HG02870 (cell line): ENCODE data around the gene DMRTB1.
A peak's percentile ranks its signal among the peaks of the same experiment; 100 is the strongest.

ENCODE experiments used
- ATAC-seq: cut with Tn5 transposase; IDR thresholded peaks from one replicate; pipeline ENCODE4 v1.9.1; 2021; ENCODE audit warnings: mild to moderate bottlenecking, moderate library complexity; ENCODE audit not compliant: unreplicated experiment

The DMRTB1 gene

DNA sequence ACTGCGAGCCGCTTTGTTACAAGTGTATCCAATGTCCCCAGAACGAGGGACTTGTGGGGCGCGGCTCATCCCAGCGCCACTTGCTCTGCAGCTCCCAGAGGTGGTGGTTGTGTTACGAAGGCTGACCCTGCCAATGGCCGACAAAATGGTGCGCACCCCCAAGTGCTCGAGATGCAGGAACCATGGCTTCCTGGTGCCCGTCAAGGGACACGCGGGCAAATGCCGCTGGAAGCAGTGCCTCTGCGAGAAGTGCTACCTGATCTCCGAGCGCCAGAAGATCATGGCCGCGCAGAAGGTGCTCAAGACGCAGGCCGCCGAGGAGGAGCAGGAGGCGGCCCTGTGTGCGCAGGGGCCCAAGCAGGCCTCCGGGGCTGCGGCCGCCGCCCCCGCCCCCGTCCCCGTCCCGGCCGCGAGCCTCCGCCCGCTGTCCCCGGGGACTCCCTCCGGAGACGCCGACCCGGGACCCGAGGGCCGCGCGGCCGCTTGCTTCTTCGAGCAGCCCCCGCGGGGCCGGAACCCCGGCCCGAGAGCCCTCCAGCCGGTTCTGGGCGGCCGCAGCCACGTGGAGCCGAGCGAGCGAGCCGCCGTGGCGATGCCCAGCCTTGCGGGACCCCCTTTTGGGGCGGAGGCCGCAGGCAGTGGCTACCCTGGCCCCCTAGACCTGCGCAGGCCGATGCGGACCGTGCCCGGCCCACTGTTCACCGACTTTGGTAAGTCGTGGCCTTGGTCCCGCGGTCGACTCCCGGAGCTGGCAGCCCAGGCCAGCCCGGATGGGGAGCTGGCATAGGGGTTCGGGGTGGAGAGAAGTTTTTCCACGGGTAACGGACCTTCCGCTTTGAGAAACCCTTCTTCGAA is at the start of gene DMRTB1:
TSS of gene DMRTB1 (plus strand) at position 79 of the 855 bp plus-strand sequence. CDS start at position 134, 55 bp downstream.
- ATAC-seq, result no peak

DNA sequence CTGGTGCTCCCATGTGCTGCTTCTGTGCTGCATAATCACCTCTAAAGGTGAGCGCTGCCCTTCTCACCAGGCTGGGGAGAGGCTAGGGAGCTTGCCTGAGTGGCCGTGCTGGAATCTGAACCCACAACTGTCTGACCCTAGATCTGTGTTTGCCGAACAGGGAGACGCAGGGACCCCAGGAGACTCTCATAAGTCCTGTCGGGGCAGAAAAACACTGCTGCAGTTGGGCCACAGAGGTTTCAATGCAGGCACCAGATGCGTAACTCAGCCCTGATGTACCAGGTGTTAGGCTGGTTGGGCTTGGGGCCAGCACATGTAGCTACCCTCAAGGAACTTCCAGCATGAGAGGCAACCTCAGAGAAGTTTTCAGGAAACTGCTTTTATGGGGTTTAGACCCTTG is 49.5 kb upstream of the DMRTB1 start:
- ATAC-seq, result no peak

DNA sequence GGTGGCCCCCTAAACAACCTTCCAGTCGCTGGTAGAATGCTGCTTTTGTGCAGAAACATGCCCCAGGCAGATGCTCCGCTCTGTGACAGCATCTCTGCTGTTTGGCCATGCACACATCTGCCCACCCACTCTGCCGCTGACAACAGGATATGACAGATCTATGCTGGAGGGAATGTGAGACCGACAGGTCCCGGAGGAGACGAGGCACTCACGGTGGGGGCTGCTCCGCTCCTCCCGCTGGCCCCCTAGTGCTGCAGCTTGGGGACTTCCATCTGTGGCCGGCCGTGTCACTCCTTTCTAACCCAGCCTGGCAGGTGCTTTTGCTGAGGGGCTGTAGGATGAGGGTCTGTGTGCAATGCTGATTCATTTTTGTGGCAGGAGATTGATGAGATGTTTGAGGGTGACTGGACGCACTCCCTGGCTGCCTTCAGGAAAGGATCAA is 49.1 kb upstream of the DMRTB1 start:
- no peak for ATAC-seq

DNA sequence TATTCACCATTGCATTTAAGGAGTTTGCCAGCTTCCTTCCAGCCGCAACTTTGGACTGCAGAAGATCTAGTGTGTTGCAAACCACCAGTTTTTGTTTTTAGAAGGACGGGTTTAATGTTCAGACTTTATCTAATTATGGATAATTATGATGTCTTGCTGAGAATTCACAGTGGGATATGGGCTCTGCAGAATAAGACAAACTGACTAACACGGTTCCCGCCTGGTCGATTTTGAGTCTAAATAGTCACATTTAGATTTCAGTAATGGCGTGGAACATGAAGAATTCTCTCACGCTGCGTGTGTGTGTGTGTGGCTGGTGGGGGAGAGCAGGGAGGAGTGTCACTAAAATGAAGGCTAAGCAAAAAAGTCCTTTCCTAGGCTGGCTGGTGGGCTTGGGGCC is 48.5 kb upstream of the DMRTB1 start:
- no peak for ATAC-seq

DNA sequence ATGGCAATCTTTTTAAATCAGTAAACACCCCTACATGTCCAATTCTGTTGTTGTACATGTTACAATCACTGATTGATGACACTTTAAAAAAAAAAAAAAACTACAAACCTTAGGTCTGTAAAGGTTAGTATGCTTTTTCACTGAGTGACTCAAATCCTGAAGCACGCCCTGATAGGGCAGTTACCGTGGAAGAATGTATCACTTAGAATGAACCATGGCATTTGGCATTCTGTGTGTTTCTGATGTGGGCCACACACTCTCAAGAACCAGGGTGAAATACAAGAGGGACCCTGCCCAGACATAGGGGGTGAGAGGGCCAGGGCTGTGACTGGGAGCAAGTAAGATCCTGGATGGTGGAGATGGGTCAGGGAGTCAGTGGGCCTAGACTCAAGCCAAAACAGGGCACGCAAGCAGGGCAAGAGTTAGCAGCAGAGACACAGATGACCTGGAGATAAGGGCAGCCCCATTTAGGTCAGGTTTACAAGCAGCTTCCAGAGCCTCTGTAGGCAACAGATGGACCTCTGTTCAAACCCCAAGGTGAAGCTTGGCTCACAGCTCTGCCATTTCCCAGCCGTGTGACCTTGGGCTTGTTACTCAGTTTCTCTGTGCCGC is 47.6 kb upstream of the DMRTB1 start:
- no peak for ATAC-seq

DNA sequence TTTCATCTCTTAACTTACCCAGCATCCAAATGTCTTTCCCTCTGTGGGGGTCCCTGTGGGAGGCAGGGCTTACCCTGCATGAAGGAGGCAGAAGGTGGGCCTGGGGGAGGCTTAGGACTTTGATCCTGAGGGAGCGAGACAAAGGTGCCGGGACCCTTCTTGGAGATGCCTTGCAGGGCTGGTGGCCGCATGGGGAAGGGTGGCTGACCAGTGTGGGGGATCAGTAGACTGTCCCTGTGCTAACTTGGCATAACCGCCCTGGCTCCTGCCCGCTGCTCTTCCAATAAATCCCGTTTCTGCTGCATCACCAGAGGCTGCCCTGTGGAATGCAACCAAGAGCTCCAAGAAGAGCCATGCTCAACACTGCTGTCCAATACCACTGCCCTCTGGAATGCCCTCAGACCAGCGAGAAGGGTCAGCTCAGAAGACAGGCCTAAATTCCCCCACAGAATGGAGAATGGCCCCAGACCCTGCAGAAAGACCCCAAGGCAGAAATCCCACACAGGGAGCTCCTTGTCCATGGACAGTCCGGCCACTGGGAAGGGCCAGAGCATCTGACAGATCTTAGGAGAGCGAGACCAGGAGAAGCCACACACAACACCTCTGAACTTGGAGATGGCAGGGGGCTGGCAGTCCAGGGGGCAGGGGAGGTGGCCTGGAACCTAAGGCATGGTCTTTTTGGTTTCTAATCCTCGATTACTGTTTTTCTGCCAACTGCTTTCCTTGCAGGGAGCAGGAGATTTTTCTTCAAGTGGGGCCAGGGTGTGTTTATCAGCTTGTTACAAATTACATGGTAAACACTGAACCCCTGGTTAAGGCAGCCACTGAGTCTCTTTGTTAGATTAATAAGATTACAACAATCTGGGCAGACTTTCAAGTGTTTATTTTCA is 46.7 kb upstream of the DMRTB1 start:
- no peak for ATAC-seq

DNA sequence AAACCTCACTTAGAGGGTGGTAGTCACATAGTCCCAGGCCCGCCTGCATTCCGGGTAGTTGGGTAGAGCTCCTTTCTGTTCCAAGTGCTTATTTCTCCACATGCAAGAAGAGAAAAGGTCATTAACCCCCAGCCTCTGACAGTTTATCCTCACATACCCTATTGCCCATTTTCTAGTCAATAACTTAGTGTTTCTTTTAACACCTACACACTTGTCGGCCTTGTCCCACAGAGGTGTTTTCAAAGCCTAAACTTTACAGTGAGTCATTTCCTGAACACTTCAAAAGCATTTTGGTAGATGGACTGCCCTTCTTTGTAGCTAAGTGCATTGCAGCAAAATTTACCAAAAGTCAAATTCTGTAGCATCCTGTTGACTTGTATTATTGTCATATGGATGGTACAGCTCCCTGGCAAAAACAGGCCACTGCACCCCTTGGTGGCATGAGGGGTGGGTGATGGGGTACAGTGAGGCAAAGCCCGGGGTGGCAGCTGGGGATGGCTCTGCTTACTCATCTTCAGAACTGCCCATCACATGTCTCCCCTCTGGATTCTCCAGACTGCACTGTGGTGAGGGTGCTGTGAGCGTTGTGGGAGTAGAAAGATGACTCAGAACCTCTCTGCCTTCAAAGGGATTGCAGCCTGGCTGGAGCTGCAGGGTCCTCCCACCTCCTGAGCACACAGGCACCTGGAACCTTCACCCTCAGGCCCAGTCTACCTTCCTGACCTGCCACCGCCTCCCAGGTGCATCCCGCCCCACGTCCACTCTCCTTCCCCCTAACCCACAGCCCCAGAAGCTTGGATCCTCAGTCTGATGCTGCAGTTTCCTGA is 45.8 kb upstream of the DMRTB1 start:
- ATAC-seq, result peak; percentile 62

DNA sequence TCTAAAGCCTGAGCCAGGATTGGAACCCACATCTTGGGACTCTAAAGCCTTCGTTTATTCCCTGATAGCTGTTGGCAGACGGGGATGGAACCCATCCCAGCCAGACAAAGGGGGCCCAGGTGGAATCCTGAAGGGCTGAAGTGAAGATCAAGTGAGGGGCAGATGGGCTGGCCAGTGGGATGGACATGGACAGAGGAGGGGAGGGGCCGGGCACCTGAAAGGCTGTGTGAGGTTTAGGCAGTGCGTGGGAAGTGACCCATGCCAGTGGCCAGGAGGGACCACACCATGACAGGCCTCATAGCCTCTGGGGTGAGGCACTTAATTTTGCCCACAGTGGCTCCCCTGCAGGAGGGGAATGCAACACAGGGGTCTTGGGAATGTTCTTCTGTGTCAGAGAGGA is 44.6 kb upstream of the DMRTB1 start:
- ATAC-seq, result no peak

DNA sequence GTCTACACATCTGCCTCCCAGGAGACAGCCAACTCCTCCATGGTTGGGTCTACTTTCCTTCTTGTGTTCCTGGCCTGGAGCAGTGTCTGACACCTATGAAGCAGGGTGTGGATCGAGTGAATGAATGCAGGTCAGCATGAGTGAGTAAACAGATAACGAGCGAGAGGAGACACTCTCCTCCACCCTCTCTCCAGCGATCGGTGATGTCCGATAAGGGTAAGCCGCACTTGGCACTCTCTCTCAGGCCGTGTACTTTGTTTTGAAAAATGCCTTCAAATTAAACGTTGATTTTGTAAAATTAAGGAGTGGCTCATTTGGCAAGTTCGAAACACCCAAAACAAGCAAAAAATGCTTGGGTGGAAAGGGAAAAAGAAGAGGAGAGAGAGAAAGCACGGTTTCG is 43.8 kb upstream of the DMRTB1 start:
- ATAC-seq, result no peak

DNA sequence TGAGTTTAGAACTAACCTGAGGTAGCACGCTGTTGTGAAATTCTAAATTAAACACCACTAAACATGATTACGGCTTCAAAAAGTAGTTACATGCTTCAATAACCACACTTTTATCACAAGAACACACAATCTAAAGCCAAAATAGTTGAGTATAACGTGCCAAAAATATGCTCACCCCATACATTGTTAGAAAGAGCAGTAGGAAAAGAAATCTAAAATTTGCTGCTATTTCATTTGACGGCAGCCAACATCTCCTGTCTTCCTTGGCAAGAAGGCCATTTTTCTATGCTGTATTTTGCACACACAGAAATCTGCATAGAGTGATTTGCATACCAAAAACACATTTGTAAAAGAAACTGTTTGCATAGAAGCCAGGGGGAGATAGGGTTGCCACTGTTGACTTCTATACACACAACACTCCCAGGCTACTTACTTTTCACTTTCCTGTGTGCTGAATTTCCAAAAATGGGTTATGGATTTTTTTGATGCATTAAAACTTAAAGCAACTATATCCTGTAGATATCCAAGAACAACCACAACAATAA is 42.9 kb upstream of the DMRTB1 start:
- no peak for ATAC-seq

DNA sequence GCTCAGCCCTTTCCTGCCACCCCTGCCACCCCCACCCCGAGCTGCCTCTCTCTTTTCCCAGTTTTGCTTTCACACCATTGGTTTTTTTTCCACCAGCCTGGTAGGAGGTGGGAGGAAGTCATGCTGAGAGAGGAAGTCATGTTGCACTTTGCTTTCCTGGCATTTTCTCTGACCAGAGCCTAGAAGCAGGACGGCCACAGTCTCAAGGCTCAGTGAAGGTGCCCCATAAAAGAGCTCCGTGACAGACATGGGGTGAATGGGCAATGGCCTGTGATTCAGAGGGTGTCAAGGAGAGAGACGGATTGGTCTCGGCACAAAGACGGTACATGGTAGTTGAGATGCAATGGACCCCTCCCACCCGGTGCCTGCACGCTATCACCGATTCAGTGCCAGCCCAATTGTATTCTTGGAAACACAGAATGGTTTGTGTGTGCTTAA is 42.1 kb upstream of the DMRTB1 start:
- ATAC-seq, result no peak

DNA sequence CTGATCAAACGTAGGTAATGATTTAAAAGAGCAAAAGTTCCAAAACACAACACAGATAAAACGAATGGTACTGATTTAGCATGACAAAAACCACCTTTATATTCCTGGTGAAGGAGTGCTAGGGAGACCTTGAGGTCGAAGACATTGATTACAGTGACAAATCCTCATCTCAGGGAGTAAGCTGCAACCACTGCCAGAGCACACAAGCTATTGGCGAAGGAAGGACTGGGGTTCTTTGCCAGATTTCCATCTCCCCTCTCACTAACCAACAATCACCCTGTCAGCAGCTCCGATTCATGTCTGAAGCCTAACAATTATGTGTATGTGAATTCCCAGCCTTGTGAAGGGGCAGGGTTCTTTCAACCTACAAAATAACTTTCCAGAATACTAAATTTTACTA is 40.2 kb upstream of the DMRTB1 start:
- ATAC-seq, result no peak

DNA sequence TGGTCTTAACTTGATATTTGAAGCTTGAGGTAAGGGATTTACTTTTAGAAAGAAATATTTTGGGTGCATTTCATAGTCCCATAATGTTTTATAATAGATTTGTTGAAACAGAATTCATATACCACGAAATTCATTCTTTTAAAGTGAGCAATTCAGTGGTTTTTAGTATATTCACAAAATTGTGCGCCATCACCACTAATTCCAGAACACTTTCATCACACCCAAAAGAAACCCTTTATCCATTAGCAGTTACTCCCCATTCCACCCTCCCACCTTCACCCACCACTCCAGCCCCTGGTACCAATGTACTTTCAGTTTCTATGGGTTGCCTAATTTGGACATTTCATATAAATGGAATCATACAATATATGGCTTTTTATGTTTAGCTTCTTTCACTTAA is 38.9 kb upstream of the DMRTB1 start:
- ATAC-seq, result no peak

DNA sequence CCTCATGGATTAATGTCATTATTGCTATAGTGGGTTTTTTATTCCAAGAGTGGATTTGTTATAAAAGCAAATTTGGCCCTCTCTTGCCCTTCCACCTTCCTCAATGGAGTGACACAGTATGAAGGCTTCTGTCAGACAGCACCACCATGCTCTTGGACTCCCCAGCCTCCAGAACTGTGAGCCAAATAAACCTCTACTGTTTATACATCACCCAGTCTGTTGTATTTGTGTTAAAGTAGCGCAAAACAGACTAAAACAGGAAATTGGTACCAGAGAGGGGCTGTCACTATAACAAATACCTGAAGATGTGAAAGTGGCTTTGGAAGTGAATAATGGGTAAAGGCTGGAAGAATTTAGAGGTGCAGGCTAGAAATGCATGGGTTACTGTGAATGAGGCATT is 38.0 kb upstream of the DMRTB1 start:
- no peak for ATAC-seq

DNA sequence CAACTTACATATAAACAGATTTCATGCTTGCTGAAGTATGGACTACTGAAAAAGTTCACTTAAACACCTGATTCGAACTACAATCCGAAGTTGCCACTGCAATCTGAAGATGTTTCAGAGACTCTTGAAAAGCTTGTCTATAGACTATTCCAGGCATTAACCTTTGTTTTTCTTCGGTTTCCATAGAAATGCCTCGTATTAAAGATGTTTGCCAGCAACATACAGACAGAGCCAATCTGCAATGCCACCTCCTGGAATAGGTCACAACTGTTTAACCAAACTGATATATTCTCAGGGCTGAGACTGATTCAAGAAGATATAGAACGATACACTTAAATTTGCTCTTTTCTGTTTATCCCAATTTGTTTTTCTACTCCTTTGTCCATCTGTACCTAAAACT is 28.9 kb upstream of the DMRTB1 start:
- ATAC-seq, result no peak

DNA sequence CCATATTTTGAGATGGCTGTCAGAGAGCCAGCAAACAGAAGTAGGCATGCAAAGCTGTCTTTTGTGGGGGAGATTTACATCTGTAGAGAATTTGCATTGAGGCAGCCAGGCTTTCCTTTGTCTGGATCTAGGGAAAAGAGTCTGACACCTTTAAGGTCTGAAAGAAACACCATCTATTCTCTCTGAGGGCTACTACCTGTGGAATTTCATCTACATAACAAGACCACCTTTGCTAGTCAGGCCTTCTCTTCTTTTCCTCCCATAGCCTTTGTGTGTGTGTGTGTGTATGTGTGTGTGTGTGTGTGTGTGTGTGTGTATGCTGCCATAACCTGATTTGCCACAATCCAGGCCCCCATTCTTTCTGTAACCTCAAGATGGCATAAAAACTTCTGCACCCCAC is 28.4 kb upstream of the DMRTB1 start:
- ATAC-seq, result no peak

DNA sequence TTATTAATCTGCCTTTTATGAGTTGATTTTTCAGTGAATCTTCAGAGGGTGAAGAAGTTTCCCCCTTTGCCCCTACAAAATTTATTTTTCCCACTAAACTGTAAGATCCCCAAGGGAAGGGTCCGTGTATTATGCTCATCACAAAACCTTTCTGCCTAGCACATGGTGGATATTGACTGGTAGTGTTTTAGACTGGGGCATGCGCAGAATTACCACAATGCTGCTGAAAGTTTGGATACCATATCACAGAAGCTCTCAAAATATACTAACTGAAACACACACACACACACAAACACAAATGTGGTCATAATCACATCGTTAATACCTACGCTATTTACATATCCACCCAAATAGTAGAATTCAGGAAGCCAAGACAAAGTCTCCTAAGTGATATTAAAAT is 28.0 kb upstream of the DMRTB1 start:
- ATAC-seq, result no peak

DNA sequence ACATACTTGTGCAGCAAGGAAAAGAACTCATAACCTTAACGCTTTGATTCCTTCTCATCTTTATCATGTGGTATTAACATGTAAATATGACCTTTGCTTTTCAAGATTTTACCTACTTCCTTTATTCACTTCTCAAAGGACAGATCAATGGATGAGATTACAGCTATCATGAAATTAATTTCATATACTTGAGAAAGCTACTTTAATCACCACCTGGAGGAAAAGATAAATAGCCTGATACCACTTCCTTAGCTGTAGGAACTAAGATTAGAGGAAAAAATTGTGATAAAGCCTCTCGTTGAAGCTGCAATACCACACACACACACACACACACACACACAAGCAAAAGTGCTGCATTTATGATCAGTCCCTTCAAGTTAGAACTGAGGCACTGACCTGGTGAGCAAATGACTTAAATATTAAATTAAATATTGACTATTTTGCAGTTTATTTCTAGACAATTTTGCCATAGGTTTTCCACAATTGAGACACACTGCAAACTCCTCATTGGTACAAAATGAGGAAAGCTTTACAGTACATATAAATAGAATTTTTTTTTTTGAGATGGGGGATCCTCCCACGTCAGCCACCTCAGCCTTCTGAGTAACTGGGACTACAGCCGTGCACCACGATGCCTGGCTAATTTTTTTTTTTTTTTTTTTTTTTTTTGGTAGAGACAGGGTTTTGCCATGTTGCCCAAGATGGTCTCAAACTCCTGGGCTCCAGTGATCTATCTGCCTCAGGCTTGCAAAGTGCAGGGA is 27.2 kb upstream of the DMRTB1 start:
- no peak for ATAC-seq

DNA sequence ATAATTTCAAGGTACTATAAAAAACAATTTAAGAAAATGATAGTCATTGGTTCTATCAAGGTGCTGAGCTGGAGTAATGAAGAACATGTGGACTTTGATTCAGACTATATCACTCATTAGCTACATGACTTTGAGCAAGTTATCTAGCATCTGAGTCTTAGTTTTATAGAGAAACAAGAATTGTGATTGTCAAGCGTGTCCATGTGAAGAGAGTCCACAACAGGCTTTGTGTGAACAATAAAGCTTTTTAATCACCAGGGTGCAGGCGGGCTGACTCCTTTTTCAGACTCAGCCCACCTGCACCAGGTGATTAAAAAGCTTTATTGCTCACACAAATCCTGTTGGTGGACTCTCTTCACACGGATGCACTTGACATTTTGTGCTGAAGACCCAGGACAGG is 26.6 kb upstream of the DMRTB1 start:
- ATAC-seq, result no peak
